DND-41 (cell line): ENCODE data around the gene NTF4.

Source experiments
- ATAC-seq: fragments of 200-7000 bp; cut with Tn5 transposase; 3 replicates; pipeline ENCODE4 v1.9.1; 2021; ENCODE audit warnings: low read depth; ENCODE audit not compliant: insufficient read depth
- DNase-seq: peaks from one replicate; pipeline ENCODE4 v3.0.0-alpha.2; 2020
- H2AFZ ChIP-seq: 2 replicates; pipeline ENCODE4 v1.6.0; 2012; ENCODE audit warnings: low read depth, low read length
- H3K27ac ChIP-seq: 2 replicates; pipeline ENCODE4 v1.5.1; 2012; ENCODE audit warnings: low read length, inconsistent platforms
- H3K27me3 ChIP-seq: fragments of 200-600 bp; sonication (generic); 2 replicates; pipeline ENCODE4 v1.6.0; 2012; ENCODE audit warnings: low read length, mild to moderate bottlenecking, inconsistent platforms; ENCODE audit not compliant: insufficient read depth, poor library complexity
- H3K36me3 ChIP-seq: 2 replicates; pipeline ENCODE4 v1.5.1; 2012; ENCODE audit warnings: low read length, inconsistent platforms; ENCODE audit not compliant: insufficient read depth
- H3K4me1 ChIP-seq: 2 replicates; pipeline ENCODE4 v1.5.1; 2012; ENCODE audit warnings: mild to moderate bottlenecking, low read length; ENCODE audit not compliant: insufficient read depth
- H3K4me2 ChIP-seq: 2 replicates; pipeline ENCODE4 v1.6.0; 2012; ENCODE audit warnings: mild to moderate bottlenecking, moderate library complexity, low read length, inconsistent platforms; ENCODE audit not compliant: insufficient read depth
- H3K4me3 ChIP-seq, 2 experiments: fragments of 200-600 bp in 1 of 2; shearing (Covaris generic) in 1 of 2; 2 replicates each; pipeline ENCODE4 v1.5.1; 2012 to 2016; ENCODE audit warnings: inconsistent platforms in 2 of 2, low read length in 2 of 2, mild to moderate bottlenecking in 2 of 2, low read depth in 1 of 2, moderate library complexity in 1 of 2
- H3K79me2 ChIP-seq: 2 replicates; pipeline ENCODE4 v1.6.0; 2012; ENCODE audit warnings: low read length, inconsistent platforms; ENCODE audit not compliant: insufficient read depth
- H3K9ac ChIP-seq: 2 replicates; pipeline ENCODE4 v1.6.0; 2012; ENCODE audit warnings: low read depth, mild to moderate bottlenecking, inconsistent platforms, low read length, moderate library complexity
- H3K9me3 ChIP-seq: 2 replicates; pipeline ENCODE4 v1.5.1; 2012; ENCODE audit warnings: low read length, moderate library complexity, mild to moderate bottlenecking, inconsistent platforms; ENCODE audit not compliant: insufficient read depth, severe bottlenecking
- H4K20me1 ChIP-seq: 2 replicates; pipeline ENCODE4 v1.6.0; 2012; ENCODE audit warnings: low read length; ENCODE audit not compliant: insufficient read depth
- CTCF ChIP-seq: IDR thresholded peaks from 2 replicates; pipeline ENCODE4 v1.5.1; 2012; ENCODE audit warnings: borderline replicate concordance, low read length, moderate library complexity, mild to moderate bottlenecking; ENCODE audit not compliant: poor library complexity, severe bottlenecking; ENCODE audit errors: extremely low read depth
- EZH2 ChIP-seq: IDR thresholded peaks from 3 replicates; pipeline ENCODE4 v1.6.1; 2012; ENCODE audit warnings: borderline replicate concordance, low read depth, mild to moderate bottlenecking, moderate library complexity, low read length, inconsistent platforms; ENCODE audit not compliant: severe bottlenecking

The NTF4 gene

GRCh38 chr19:49071860-49072547 is 7.4 kb upstream of the NTF4 start:
- DNase-seq (no peak), ATAC-seq (no peak)
- Histone ChIP-seq H3K4me1 (no peaks in the 10 kb centered on the region), H2AFZ (no peak overlapping the region), H3K9me3 (no peaks in the 10 kb centered on the region), H3K4me3 (no peak overlapping the region), H3K27ac (no peak overlapping the region), H3K9ac (no peak overlapping the region), H4K20me1 (no peaks in the 10 kb centered on the region), H3K79me2 (no peaks in the 10 kb centered on the region), H3K27me3 (no peaks in the 10 kb centered on the region), H3K4me2 (no peak overlapping the region), H3K36me3 (no peaks in the 10 kb centered on the region)
- TF ChIP-seq CTCF (no peak), EZH2 (no peak)

- Histone ChIP-seq H2AFZ (no peak overlapping the region), H3K27ac (no peak overlapping the region), H3K9ac (no peak overlapping the region), H3K36me3 (no peaks in the 10 kb centered on the region), H3K79me2 (no peaks in the 10 kb centered on the region), H3K4me1 (no peaks in the 10 kb centered on the region), H3K4me3 (no peak overlapping the region), H4K20me1 (no peaks in the 10 kb centered on the region), H3K4me2 (no peak overlapping the region), H3K9me3 (no peaks in the 10 kb centered on the region), H3K27me3 (peaks cover 9% of the 10 kb centered on the region)
- TF ChIP-seq EZH2 (no peak), CTCF (no peak)
- DNase-seq = no peak
- no peak for ATAC-seq
These were observed 5.8 kb upstream of the NTF4 start for GRCh38 chr19:49070416-49070815.

GRCh38 chr19:49069026-49069425 is 4.4 kb upstream of the NTF4 start:
- H3K79me2 ChIP-seq = no peaks in the 10 kb centered on the region
- H2AFZ ChIP-seq = no peak overlapping the region
- H3K4me1 ChIP-seq = no peaks in the 10 kb centered on the region
- no peak overlapping the region for H3K4me2 ChIP-seq
- H3K9me3 ChIP-seq = no peaks in the 10 kb centered on the region
- H4K20me1 ChIP-seq = no peaks in the 10 kb centered on the region
- DNase-seq (no peak), ATAC-seq (no peak)
- no peak for TF ChIP-seq EZH2
- TF ChIP-seq CTCF = no peak
- H3K9ac ChIP-seq = no peak overlapping the region
- no peak overlapping the region for H3K27ac ChIP-seq
- H3K27me3 ChIP-seq = peaks cover 10% of the 10 kb centered on the region
- no peaks in the 10 kb centered on the region for H3K36me3 ChIP-seq
- no peak overlapping the region for H3K4me3 ChIP-seq
